BLaER1 treated with 17β-estradiol and CSF1 and Interleukin-3, amounts not matched to agents 10 nM and 100 nM (cell line): Measurements from ENCODE around the gene COL15A1.

ENCODE experiments used
- H3K27ac ChIP-seq, 11 experiments: shearing (Covaris generic); formaldehyde crosslinking; 2 replicates each; pipeline ENCODE4 v1.8.1; 2022
- H3K27me3 ChIP-seq, 11 experiments: shearing (Covaris generic); formaldehyde crosslinking; 2 replicates each; pipeline ENCODE4 v1.8.1; 2022
- H3K36me3 ChIP-seq, 11 experiments: shearing (Covaris generic); formaldehyde crosslinking; 2 replicates each; pipeline ENCODE4 v1.8.1; 2022
- H3K4me1 ChIP-seq, 10 experiments: shearing (Covaris generic); formaldehyde crosslinking; 2 replicates each; pipeline ENCODE4 v1.8.1; 2022
- H3K4me2 ChIP-seq, 11 experiments: shearing (Covaris generic); formaldehyde crosslinking; 2 replicates each; pipeline ENCODE4 v1.8.1; 2022
- H3K4me3 ChIP-seq, 10 experiments: shearing (Covaris generic); formaldehyde crosslinking; 2 replicates each; pipeline ENCODE4 v1.8.1; 2022
- H3K9ac ChIP-seq, 11 experiments: shearing (Covaris generic); formaldehyde crosslinking; 2 replicates each; pipeline ENCODE4 v1.8.1; 2022
- H3K9me3 ChIP-seq, 11 experiments: shearing (Covaris generic); formaldehyde crosslinking; replicated peaks in 1 of 11; 2 replicates each; pipeline ENCODE4 v1.8.1; 2022
- H4K20me1 ChIP-seq, 11 experiments: shearing (Covaris generic); formaldehyde crosslinking; 2 replicates each; pipeline ENCODE4 v1.8.1; 2022
- Cebpa-rat ChIP-seq, 11 experiments: shearing (Covaris generic); IDR thresholded peaks; 2 replicates each; pipeline ENCODE4 v1.8.1; 2022

The COL15A1 gene

GRCh38 chr9:99040251-99040900, 96.7 kb downstream of the COL15A1 start:
- Histone ChIP-seq H3K9me3 (peaks cover 0 to 23% (median 15%) of the 10 kb centered on the region in 11 experiments; a peak in 17 of 22 replicates), H3K36me3 (peaks cover 0 to 13% (median 0%) of the 10 kb centered on the region in 11 experiments; a peak in 2 of 22 replicates), H4K20me1 (no peaks in the 10 kb centered on the region; a peak in 1 of 22 replicates), H3K9ac (peak overlapping the region; percentile 39 to 88 (median 78); a peak in 21 of 22 replicates), H3K4me3 (peak overlapping the region in 3 of 10 experiments; percentile 4 to 25 (median 6); a peak in 3 of 20 replicates), H3K27ac (peak overlapping the region in 10 of 11 experiments; percentile 76 to 99 (median 94); a peak in 21 of 22 replicates), H3K27me3 (peaks cover 0 to 67% (median 0%) of the 10 kb centered on the region in 11 experiments; a peak in 6 of 22 replicates), H3K4me2 (peak overlapping the region; percentile 64 to 93 (median 88)), H3K4me1 (peaks cover 13 to 66% (median 49%) of the 10 kb centered on the region in 10 experiments)
- TF ChIP-seq Cebpa-rat (IDR thresholded peaks at IDR 0.05), result no peak

- Histone ChIP-seq H3K4me2 (peak overlapping the region; percentile 64 to 93 (median 88)), H3K27ac (peak overlapping the region in 10 of 11 experiments; percentile 76 to 99 (median 94); a peak in 21 of 22 replicates), H3K9ac (peak overlapping the region; percentile 39 to 88 (median 78); a peak in 21 of 22 replicates)
Observed at GRCh38 chr9:99040911-99041582, 97.3 kb downstream of the COL15A1 start.

GRCh38 chr9:99041618-99042017, 97.9 kb downstream of the COL15A1 start:
- Histone ChIP-seq H3K4me3 (no peak overlapping the region; a peak in 1 of 20 replicates), H3K9ac (peak overlapping the region in 10 of 11 experiments; percentile 24 to 88 (median 63); a peak in 15 of 22 replicates), H3K9me3 (peaks cover 0 to 33% (median 15%) of the 10 kb centered on the region in 11 experiments; a peak in 17 of 22 replicates), H3K4me1 (peaks cover 13 to 67% (median 49%) of the 10 kb centered on the region in 10 experiments), H4K20me1 (no peaks in the 10 kb centered on the region; a peak in 1 of 22 replicates), H3K27ac (peak overlapping the region in 10 of 11 experiments; percentile 49 to 99 (median 92); a peak in 21 of 22 replicates), H3K36me3 (peaks cover 0 to 13% (median 0%) of the 10 kb centered on the region in 11 experiments; a peak in 2 of 22 replicates), H3K27me3 (peaks cover 0 to 67% (median 0%) of the 10 kb centered on the region in 11 experiments; a peak in 6 of 22 replicates), H3K4me2 (peak overlapping the region; percentile 40 to 93 (median 88))
- no peak for TF ChIP-seq Cebpa-rat (IDR thresholded peaks at IDR 0.05)

More at GRCh38 chr9:99040911-99041582, 97.3 kb downstream of the COL15A1 start:
- H4K20me1 ChIP-seq, result no peaks in the 10 kb centered on the region; a peak in 1 of 22 replicates
- peaks cover 0 to 13% (median 0%) of the 10 kb centered on the region in 11 experiments; a peak in 2 of 22 replicates for H3K36me3 ChIP-seq
- peak overlapping the region in 3 of 10 experiments; percentile 4 to 25 (median 6); a peak in 2 of 20 replicates for H3K4me3 ChIP-seq
- peaks cover 13 to 63% (median 49%) of the 10 kb centered on the region in 10 experiments for H3K4me1 ChIP-seq
- TF ChIP-seq Cebpa-rat (IDR thresholded peaks at IDR 0.05), result peak in 3 of 11 experiments; percentile 24 to 63 (median 32); a peak in 3 of 22 replicates
- H3K27me3 ChIP-seq, result peaks cover 0 to 67% (median 0%) of the 10 kb centered on the region in 11 experiments; a peak in 6 of 22 replicates
- peaks cover 0 to 30% (median 15%) of the 10 kb centered on the region in 11 experiments; a peak in 17 of 22 replicates for H3K9me3 ChIP-seq

- Histone ChIP-seq H3K27ac (peak overlapping the region in 8 of 11 experiments; percentile 51 to 99 (median 94); a peak in 15 of 22 replicates), H4K20me1 (no peaks in the 10 kb centered on the region; a peak in 1 of 22 replicates), H3K9ac (no peak overlapping the region), H3K36me3 (peaks cover 0 to 13% (median 0%) of the 10 kb centered on the region in 11 experiments; a peak in 2 of 22 replicates), H3K4me2 (peak overlapping the region in 9 of 11 experiments; percentile 40 to 93 (median 89); a peak in 17 of 22 replicates), H3K4me1 (peaks cover 13 to 71% (median 49%) of the 10 kb centered on the region in 10 experiments), H3K4me3 (no peak overlapping the region), H3K9me3 (peaks cover 0 to 33% (median 15%) of the 10 kb centered on the region in 11 experiments; a peak in 17 of 22 replicates), H3K27me3 (peaks cover 0 to 67% (median 0%) of the 10 kb centered on the region in 11 experiments; a peak in 6 of 22 replicates)
- no peak for TF ChIP-seq Cebpa-rat (IDR thresholded peaks at IDR 0.05)
Observed at GRCh38 chr9:99042620-99043019, 98.9 kb downstream of the COL15A1 start.

- H3K4me2 ChIP-seq, result no peak overlapping the region
- H3K27ac ChIP-seq, result no peak overlapping the region; a peak in 5 of 22 replicates
- peaks cover 0 to 33% (median 15%) of the 10 kb centered on the region in 11 experiments; a peak in 17 of 22 replicates for H3K9me3 ChIP-seq
- peaks cover 0 to 13% (median 0%) of the 10 kb centered on the region in 11 experiments; a peak in 2 of 22 replicates for H3K36me3 ChIP-seq
- H3K9ac ChIP-seq, result no peak overlapping the region
- H3K4me1 ChIP-seq, result peaks cover 13 to 60% (median 39%) of the 10 kb centered on the region in 10 experiments
- no peaks in the 10 kb centered on the region; a peak in 1 of 22 replicates for H4K20me1 ChIP-seq
- H3K4me3 ChIP-seq, result no peak overlapping the region
- peaks cover 0 to 74% (median 0%) of the 10 kb centered on the region in 11 experiments; a peak in 6 of 22 replicates for H3K27me3 ChIP-seq
- TF ChIP-seq Cebpa-rat (IDR thresholded peaks at IDR 0.05), result no peak
Observed at GRCh38 chr9:99044827-99045226, 101.1 kb downstream of the COL15A1 start.

- peaks cover 0 to 13% (median 0%) of the 10 kb centered on the region in 11 experiments; a peak in 2 of 22 replicates for H3K36me3 ChIP-seq
- no peak for TF ChIP-seq Cebpa-rat (IDR thresholded peaks at IDR 0.05)
- peaks cover under 1 to 55% (median 28%) of the 10 kb centered on the region in 10 experiments; a peak in 18 of 20 replicates for H3K4me1 ChIP-seq
Observed at GRCh38 chr9:99046068-99046467, 102.4 kb downstream of the COL15A1 start.

GRCh38 chr9:99046542-99047071, 102.9 kb downstream of the COL15A1 start:
- Histone ChIP-seq H3K4me2 (peak overlapping the region in 4 of 11 experiments; percentile 1 to 43 (median 14); a peak in 4 of 22 replicates), H3K36me3 (peaks cover 0 to 13% (median 0%) of the 10 kb centered on the region in 11 experiments; a peak in 2 of 22 replicates), H3K4me3 (no peak overlapping the region), H3K27me3 (peaks cover 0 to 92% (median 0%) of the 10 kb centered on the region in 11 experiments; a peak in 6 of 22 replicates), H3K9me3 (peaks cover 0 to 33% (median 15%) of the 10 kb centered on the region in 11 experiments; a peak in 17 of 22 replicates), H3K9ac (no peak overlapping the region), H3K27ac (peak overlapping the region in 7 of 11 experiments; percentile 1 to 44 (median 14); a peak in 5 of 22 replicates), H4K20me1 (no peaks in the 10 kb centered on the region), H3K4me1 (peaks cover 0 to 56% (median 23%) of the 10 kb centered on the region in 10 experiments; a peak in 17 of 20 replicates)
- TF ChIP-seq Cebpa-rat (IDR thresholded peaks at IDR 0.05), result no peak

More at GRCh38 chr9:99046068-99046467, 102.4 kb downstream of the COL15A1 start:
- peaks cover 0 to 87% (median 0%) of the 10 kb centered on the region in 11 experiments; a peak in 6 of 22 replicates for H3K27me3 ChIP-seq
- H3K9me3 ChIP-seq, result peaks cover 0 to 33% (median 15%) of the 10 kb centered on the region in 11 experiments; a peak in 17 of 22 replicates
- H4K20me1 ChIP-seq, result no peaks in the 10 kb centered on the region
- no peak overlapping the region for H3K4me3 ChIP-seq
- H3K9ac ChIP-seq, result no peak overlapping the region
- peak overlapping the region in 1 of 11 experiments; percentile 43; a peak in 1 of 22 replicates for H3K4me2 ChIP-seq
- H3K27ac ChIP-seq, result peak overlapping the region in 3 of 11 experiments; percentile 3 to 24 (median 14); a peak in 3 of 22 replicates
